HG02610 (cell line): Measurements from ENCODE around the gene SYTL4.

ENCODE experiments used
- ATAC-seq: cut with Tn5 transposase; IDR thresholded peaks from one replicate; pipeline ENCODE4 v1.9.1; 2021; ENCODE audit warnings: mild to moderate bottlenecking, moderate library complexity; ENCODE audit not compliant: unreplicated experiment

The SYTL4 gene

DNA sequence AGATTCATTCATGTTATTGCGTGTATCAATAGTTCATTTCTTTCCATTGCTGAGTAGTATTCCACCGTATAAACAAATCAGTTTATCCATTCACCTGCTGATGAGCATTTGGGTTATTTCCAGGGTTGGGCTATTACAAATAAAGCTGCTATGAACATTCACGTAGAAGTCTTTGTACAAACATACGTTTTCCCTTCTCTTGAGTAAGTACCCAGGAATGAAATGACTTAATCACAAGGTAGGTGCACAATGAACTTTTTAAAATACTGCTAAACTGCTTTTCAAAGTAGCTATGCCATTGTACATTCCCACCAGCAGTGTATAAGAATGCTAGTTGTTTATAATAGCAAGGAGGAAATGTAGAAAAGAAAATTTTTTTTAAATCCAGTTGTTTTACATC, 35.9 kb downstream of the SYTL4 start:
- ATAC-seq = no peak

DNA sequence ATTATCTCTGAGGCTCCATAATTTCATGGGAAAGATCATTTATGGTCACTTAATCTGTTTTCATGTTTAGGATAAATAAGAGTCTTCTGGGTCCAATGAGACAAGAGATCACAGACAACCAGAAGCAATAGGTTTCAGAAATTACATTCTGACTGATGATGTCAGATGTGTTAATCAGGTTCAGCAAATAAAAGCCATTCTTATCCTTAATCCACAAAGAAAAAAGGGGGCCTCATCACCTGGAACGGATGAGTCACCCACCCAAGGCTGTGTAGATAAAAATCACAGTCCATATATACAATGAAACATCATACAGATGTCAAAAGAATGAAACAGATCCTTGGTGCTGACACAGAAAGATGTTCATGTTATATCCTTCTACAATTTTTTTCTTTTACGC, 36.6 kb downstream of the SYTL4 start:
- no peak for ATAC-seq

DNA sequence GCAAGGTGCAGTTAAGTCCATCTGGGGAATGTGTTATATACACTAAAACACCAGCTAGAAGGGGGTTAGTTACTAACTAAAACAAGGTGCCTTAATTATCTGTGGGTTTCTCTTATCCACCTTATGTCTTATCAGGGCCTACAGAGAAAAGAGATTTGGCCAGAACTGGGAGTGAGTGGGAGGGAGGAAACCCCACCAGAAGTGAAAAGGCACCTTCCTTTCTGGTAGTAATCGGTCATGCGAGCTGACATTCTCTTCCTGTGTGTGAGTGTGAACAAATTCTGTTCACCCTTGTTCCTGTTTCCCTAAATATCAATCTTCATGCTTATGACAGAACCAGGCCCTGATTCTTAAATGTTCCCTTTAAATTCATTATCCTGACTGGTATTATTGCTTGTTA, 44.4 kb downstream of the SYTL4 start:
- ATAC-seq = peak; percentile 69

DNA sequence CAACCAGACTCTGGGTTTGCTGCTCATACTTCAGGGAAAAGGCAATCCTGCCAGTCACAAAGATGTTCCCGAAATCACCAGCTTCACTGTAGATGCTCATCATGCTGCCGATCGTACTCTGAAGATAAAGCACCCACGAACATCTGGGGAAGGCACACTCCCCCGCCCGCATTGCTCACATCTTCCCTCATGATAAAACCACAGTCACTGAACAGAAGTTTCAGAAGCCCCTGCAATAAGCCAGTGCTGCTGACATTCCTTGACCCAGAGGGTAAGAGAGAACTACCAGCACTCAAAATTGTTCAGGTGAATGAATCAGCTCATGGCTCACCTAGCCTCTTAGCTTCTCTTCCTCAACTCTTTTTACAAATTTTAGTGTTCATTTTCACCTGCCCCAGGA, 44.8 kb downstream of the SYTL4 start:
- ATAC-seq = peak; percentile 55

DNA sequence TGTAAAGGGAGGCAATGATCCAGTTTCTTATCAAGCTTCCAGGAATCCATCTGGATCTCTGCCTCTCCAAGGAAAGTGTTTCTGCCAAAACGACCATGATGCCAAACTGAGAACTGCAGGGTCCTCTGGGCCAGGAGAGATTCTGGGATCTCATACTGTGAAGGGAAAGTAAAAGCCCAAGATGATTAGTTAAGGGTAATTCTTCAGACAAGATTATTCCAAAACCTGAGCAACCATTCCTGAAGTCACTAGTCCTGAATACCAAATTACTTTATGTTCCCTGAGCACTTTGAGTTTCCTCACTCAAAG, 46.0 kb downstream of the SYTL4 start:
- ATAC-seq = no peak

DNA sequence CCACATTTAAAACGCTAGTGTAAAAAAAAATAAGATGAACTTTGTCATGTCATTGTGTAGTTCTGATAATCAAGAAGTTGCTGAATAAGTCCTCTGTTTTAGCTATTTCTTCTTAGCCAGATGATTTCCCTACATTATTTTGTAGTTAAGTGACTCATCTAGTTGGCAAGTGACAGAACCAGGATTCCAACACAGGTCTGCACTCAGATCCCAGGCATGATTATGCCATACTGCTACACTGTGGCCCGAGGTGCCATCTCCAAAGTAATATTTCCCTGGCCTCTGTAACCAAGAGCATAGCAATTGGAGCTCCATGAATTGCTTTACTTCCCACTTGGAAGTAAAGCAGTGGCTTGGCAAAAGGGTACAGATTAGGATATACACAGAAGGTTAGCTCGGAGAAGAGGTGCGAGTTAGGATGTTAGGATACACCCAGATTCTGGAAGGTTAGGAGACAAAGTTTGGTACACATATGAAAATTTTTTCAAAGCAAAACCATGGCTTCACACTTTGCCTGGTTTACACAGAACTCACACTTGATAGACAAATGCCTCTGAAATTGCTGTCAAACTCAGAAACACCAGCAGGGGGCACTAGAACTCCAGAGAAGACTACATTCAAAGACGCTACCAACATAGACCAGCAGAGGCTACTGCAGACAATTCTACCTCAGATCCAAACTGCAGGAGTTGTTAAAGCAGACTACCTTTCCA, 46.5 kb downstream of the SYTL4 start:
- peak; percentile 57 for ATAC-seq

DNA sequence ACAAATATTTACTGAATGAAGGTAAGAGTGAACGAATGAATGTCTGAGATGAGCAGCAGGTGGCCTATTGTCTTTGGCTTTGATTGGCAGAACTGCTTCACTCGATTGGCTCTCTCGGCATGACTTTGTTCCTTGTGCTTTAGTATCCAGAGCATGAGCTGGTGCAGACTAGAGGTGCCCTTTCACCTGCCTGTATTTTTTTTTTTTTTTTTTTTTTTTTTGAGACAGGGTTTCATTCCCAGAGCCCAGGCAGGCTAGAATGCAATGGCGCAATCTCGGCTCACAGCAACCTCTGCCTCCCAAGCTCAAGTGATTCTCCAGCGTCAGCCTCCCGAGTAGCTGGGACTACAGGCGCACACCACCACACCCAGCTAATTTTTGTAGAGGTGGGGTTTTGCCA, 49.0 kb downstream of the SYTL4 start:
- ATAC-seq = no peak

DNA sequence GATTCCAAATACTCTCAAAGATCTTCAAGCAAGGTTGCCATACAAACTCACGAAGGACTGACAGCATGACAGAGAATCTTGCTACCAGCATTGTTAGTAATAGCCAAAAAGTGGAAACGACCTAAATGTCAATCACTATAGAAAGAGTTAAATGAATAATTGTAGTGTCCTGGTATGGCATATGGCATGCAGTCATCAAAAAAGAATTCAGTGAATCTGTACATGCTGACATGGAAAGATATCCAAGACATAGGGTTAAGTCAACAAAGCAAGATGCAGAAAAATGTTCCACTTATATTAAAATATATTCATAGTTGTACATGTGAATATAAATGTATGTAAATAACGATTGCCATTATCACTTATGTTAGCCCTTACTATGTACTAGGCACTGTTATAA, 50.3 kb downstream of the SYTL4 start:
- no peak for ATAC-seq

DNA sequence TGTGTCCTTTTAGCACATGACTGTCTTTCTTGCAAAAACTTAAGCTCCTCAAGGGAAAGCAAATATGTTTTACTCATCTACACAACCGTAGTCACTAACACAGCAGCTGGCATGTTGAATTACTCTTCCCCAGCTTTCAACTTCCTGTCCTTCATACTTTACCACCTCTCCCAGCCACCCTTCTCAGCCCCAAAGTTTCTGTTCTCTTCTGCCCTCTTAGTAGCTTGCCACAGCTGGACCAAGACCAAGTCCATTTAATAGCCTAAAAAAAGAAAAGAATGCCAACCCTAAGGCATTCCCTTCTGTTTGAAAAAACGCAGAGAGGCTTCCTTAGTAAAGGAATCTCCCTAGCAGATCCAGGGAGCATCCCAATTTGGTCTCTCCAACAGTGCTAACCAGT, 51.2 kb downstream of the SYTL4 start:
- no peak for ATAC-seq

DNA sequence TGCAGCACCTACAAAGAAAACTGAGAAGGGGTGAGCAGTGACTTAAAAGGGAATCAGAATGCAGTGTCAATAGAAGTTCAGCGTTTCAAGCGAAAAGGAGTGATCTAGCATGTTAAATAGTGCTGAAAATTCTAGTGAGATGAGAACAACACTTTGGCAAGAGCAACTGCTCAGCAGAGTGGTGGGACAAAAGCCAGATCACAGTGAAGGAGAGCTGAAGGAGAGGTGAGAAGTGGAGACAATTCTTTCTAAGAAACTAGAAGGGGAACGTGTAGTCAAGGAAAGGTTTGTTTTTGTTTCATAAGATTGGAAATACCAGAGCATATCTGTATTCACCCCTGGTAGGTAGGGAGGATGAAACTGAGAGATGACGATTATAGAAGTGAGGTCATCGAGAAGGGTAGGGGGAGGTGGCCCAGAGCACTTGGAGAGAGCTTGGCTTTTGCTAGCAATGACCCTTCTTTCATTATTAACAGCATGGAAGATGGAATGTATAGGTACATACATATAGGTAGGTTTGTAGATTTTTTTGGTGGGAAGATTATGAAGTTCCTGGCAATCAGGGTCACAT, 54.2 kb downstream of the SYTL4 start:
- no peak for ATAC-seq

DNA sequence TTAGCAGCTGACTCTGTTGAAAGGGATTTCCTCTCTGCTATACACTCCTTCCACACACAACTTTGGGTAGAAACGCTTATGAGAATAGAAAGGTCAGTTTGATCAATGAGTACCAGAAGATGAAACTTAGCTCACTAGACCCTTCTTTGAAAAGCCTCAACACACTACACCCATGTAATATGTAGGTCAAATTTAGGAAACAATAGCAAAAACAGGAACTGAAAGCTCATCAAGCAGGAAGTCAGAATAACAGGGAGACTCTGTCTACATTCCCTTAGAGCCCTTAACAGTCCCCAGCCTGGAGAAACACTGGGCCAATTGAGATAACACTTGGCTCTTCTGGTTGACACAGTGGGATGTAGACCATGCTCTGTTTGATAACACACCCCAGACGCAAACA, 57.2 kb downstream of the SYTL4 start:
- no peak for ATAC-seq

DNA sequence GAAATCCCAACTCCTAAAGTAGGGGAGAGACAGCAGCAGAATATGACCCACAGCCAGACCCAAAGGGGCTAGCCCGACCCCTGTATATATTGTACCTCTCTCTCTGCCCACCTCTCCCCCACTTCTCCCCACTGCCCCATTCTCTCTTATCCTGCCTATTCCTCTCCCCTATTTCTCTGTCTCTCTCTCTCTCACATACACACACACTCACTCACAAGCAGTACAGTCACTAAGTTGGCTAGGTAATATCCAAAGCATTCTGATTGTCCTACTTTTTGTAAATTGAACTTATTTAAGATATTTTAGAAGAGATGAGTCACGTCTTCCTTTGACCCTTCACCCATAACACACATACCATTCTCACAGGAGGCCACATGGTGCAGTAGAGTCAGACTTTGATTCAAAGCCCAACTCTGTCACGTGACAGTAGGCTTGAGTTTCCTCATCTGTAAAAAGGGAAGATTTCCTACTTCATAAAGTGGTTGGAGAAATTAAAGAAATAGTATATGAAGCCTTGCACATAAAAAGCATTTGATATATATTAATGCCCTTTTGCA, 58.4 kb downstream of the SYTL4 start:
- ATAC-seq = no peak

DNA sequence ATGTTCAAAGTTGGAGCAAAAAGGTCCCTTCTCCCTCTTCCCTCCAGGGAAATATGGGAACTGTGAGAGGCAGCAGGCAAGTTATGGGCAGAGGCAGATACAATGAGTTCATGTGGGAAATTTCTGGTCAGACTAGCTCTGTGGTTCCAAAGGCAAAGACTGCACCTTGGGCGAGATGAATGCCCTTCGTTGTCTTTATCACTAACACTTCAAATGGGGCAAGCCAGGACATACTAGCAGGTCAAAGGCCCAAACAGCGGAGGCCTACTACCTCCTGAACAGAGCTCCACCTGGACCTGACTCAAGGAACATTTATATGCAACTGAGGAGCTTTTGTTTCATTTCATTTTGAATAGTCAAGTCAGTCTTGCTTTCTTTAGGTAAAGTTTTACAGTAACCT, 59.0 kb downstream of the SYTL4 start:
- ATAC-seq = no peak

DNA sequence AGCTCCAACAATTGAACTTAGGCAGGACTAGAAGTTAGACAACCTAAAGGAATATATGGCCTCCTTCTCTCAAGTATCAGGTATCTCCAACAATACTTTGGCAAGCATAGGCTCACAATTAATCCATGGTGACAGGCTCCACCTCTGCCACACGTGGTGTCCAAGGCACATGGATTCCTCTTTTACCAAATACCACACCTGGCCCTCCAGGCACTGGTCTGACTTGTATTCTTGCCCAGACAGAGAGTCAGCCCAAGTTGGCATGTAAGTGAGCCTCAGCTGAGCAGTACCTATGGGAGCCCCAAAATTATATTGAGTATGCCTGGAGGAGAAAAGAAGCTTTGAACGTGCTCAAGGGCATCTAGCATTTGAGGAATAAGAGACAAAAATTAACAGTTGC, 68.3 kb downstream of the SYTL4 start:
- ATAC-seq = no peak

DNA sequence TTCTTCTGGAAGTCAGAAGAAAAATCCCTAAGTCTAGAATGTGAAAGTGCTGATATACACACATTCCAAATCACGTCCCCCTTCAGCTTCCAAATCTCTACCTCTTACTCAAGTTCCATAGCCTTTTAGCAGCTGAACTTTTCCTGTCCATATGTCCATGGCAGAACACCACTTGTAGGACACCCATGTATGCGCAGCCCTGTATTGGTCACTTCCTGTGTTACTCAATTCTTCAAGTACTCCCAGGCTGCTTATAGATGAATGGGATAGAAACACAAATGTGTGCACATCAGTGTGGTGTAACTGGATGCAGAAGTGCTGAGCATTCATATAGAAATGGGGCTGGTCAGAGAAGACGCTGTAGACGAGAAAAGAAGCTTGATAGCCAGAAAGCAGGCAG, 69.1 kb downstream of the SYTL4 start:
- ATAC-seq = no peak

DNA sequence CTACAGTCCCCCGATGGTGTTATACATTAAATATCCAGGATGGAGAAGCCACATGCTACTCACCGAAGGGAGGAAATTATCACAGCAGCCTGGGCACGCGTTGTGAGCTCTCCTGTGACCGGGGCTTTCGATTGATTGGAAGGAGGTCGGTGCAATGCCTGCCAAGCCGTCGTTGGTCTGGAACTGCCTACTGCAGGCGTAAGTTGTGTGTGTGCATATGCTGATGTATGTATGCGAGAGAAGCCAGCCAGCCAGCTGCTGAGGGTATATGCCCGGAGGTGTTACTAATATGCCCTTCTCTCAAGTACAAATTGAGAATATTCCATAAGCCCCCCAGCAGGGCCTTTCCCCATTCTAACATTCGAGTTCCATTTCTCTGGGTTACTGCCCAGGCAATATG, 69.8 kb downstream of the SYTL4 start:
- ATAC-seq = no peak

DNA sequence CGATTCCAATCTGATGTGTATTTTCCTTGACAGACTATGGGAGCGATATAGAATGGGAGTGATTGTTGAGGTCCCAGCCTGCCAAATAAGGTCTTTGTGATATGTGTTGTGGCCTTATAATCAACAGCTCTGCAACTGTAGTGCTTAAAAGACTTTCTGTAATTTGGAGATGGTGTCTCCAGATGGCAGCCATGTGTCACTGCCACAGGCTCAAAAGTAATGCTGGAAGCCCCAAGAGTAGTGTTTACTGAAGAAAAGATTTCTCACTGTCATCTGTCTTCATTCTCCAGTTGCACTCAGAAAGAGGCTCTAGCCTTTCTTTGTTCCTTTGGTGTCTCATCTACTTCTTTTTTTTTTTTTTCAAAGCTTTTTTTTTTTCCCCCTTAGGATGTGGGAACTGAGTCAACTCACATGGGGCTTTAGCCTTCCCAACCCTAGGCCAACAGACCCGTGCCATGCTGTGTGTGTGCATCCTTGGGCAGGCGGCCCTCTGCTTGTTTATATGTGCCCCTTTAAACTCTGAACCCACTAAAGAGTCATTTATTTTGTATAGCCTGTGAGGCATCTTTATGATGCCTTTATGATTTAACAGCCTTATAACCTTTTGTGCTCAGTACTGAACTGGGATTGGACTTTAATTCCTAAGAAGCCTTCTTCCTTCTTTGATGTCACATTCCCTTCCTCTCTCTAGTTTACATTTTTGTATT, 72.3 kb downstream of the SYTL4 start:
- ATAC-seq = no peak

DNA sequence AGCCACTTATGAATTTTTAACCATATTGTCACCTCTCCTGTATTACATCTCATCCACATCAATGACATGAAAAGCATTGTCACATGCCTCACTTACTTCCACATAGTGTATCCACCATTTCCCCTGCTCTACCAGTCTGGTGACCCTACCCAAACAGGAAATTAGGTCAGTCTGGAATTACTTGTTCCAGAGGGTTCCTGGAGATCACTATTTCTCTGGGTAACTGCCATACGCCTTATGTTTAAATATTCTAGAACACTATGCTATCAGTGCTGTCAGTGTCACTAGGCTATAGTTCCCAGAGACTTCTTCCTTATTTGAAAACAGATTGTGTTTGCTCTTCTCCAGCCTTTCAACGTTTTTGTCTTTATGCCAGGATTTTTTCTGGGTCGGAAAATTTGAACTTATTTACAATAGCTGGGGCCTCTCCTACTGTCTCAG, 73.0 kb downstream of the SYTL4 start:
- ATAC-seq = no peak

DNA sequence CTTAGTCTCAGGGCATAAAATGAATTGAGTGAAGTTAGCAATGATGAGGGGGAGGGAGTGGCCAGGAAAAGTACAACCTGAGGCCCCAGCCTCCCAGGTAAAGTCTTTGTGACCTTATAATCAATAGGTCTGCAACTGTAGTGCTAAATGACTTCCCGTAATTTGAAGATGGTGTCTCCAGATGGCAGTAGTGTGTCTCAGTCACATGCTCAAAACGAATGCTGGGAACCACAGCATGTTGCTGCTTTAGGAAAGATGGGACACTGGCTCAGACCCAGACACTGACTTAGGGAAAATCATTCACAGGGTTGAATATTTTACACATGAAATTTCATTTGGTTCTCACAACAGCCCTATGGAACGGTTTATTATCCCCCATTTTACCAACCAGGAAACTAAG, 77.7 kb downstream of the SYTL4 start:
- ATAC-seq = no peak

DNA sequence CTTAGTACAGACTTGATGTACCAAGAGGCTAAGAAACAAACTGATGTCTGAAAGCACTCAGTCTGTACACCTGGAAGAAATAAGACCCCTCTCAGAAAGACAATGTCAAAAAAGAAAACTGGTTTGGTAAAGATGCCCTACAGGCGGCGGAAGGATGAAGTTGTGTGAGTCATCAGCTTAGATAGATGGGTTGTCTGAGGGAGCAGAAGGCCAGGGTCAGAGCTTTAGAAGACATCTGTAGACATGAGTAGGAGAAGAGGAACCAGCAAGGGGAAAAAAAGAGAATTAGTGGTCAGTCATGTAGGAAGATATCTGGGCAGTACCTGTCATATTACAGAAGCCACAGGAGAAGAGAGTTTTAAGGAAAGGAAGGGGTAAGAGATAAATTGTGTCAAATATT, 79.7 kb downstream of the SYTL4 start:
- ATAC-seq = no peak

DNA sequence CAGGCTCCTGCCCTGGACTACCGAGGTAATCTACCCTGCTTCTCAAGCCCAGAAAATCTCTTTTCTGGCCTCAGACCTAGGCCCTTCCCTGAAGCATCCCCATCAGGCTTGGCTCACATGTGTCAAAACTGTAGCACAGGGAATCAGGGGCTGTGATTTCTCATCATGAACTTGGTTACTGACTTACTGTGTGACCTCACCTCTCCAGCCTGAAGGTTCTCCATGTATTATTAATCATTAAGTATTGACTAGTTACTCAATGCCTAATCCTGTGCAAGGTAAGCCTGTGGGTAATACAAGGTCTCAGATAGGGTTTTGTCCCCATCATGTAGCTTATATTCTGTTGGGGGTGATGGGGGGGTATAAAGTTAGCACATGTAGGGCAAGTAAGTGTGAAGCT, 81.1 kb downstream of the SYTL4 start:
- ATAC-seq = no peak
